ENCODE measurements around the gene NSUN7.

NSUN7 gene

GRCh38 chr4:40856840-40857362, 107.1 kb downstream of the NSUN7 start:
- Histone ChIP-seq H3K4me3 (ENCODE audit: low read length) (peak overlapping the region; percentile 89), H3K4me1 (ENCODE audit: low read length) (peaks cover 21% of the 10 kb centered on the region), H3K79me2 (ENCODE audit: low read length) (no peaks in the 10 kb centered on the region), H2AFZ (ENCODE audit: low read depth, low read length) (peak overlapping the region; percentile 73), H3K27ac (ENCODE audit: low read length) (0 out of 2 replicates have a peak overlapping the region, but pooled peaks have one; percentile 8), H3K9ac (ENCODE audit: low read length) (peak overlapping the region; percentile 78), H3K9me3 (ENCODE audit: insufficient read depth, low read length) (no peaks in the 10 kb centered on the region), H3K27me3 (ENCODE audit: low read depth, low read length) (peaks cover 27% of the 10 kb centered on the region), H3K4me2 (ENCODE audit: low read length) (peak overlapping the region; percentile 93), H4K20me1 (ENCODE audit: insufficient read depth, low read length) (no peaks in the 10 kb centered on the region), H3K36me3 (replicated peaks; ENCODE audit: low read depth, low read length) (peaks cover 3% of the 10 kb centered on the region)
- TF ChIP-seq, protein P1, sequence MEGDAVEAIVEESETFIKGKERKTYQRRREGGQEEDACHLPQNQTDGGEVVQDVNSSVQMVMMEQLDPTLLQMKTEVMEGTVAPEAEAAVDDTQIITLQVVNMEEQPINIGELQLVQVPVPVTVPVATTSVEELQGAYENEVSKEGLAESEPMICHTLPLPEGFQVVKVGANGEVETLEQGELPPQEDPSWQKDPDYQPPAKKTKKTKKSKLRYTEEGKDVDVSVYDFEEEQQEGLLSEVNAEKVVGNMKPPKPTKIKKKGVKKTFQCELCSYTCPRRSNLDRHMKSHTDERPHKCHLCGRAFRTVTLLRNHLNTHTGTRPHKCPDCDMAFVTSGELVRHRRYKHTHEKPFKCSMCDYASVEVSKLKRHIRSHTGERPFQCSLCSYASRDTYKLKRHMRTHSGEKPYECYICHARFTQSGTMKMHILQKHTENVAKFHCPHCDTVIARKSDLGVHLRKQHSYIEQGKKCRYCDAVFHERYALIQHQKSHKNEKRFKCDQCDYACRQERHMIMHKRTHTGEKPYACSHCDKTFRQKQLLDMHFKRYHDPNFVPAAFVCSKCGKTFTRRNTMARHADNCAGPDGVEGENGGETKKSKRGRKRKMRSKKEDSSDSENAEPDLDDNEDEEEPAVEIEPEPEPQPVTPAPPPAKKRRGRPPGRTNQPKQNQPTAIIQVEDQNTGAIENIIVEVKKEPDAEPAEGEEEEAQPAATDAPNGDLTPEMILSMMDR (IDR thresholded peaks at IDR 0.05; ENCODE audit: low read depth, low read length) = no peak
- TF ChIP-seq EZH2phosphoT487 (IDR thresholded peaks at IDR 0.05; ENCODE audit: low read depth) = no peak

- Histone ChIP-seq H3K79me2 (ENCODE audit: low read length) (no peaks in the 10 kb centered on the region), H2AFZ (ENCODE audit: low read depth, low read length) (0 out of 2 replicates have a peak overlapping the region, but pooled peaks have one; percentile 4), H3K4me2 (ENCODE audit: low read length) (peak overlapping the region; percentile 93), H3K27me3 (ENCODE audit: low read depth, low read length) (peaks cover 29% of the 10 kb centered on the region), H3K9me3 (ENCODE audit: insufficient read depth, low read length) (no peaks in the 10 kb centered on the region), H4K20me1 (ENCODE audit: insufficient read depth, low read length) (no peaks in the 10 kb centered on the region), H3K9ac (ENCODE audit: low read length) (no peak overlapping the region), H3K4me1 (ENCODE audit: low read length) (peaks cover 21% of the 10 kb centered on the region), H3K4me3 (ENCODE audit: low read length) (peak overlapping the region; percentile 24; the same call in 1 of the 2 replicates), H3K36me3 (replicated peaks; ENCODE audit: low read depth, low read length) (peaks cover 3% of the 10 kb centered on the region), H3K27ac (ENCODE audit: low read length) (no peak overlapping the region)
- TF ChIP-seq EZH2phosphoT487 (IDR thresholded peaks at IDR 0.05; ENCODE audit: low read depth) = no peak
- TF ChIP-seq, protein P1 (IDR thresholded peaks at IDR 0.05; ENCODE audit: low read depth, low read length) = no peak
These were observed 108.2 kb downstream of the NSUN7 start for GRCh38 chr4:40857956-40858355.

DNA sequence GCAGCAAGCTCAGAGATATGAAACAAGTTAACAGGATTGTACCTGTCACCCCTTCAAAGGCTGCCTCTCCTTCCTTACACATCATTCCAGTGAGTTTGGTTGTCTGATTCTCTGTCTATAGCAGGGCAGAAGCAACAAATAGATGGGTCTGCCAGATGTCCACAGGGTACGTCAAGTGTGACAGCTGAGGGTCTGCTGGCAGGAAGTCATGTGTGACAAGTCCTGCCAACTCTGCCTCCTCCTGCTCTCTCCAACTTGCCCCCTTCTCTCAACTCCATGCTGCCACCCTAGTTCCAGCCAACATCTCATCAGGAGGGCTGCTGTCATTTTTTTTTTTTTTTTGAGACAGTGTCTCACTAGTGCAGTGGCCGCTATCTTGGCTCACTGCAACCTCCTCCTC, 109.2 kb downstream of the NSUN7 start:
- Histone ChIP-seq H2AFZ (ENCODE audit: low read depth, low read length) (no peak overlapping the region), H3K9me3 (ENCODE audit: insufficient read depth, low read length) (no peaks in the 10 kb centered on the region), H3K4me1 (ENCODE audit: low read length) (peaks cover 21% of the 10 kb centered on the region), H3K4me3 (ENCODE audit: low read length) (no peak overlapping the region), H3K9ac (ENCODE audit: low read length) (no peak overlapping the region), H3K4me2 (ENCODE audit: low read length) (no peak overlapping the region), H3K36me3 (replicated peaks; ENCODE audit: low read depth, low read length) (peaks cover 3% of the 10 kb centered on the region), H4K20me1 (ENCODE audit: insufficient read depth, low read length) (no peaks in the 10 kb centered on the region), H3K27ac (ENCODE audit: low read length) (no peak overlapping the region), H3K79me2 (ENCODE audit: low read length) (no peaks in the 10 kb centered on the region), H3K27me3 (ENCODE audit: low read depth, low read length) (peaks cover 32% of the 10 kb centered on the region)
- no peak for TF ChIP-seq EZH2phosphoT487 (IDR thresholded peaks at IDR 0.05; ENCODE audit: low read depth)
- TF ChIP-seq, protein P1 (IDR thresholded peaks at IDR 0.05; ENCODE audit: low read depth, low read length) = no peak

Measured in OCI-LY3 (cell line).